ENCODE results near the gene URI1. TPM values are rescaled to one million over a fixed set of nuclear protein-coding genes. Genes with fewer than 3 reads are reported as not detected.

Gene URI1
- total RNA-seq, 2 donors from 2014 or later = 37.9 to 41.4 TPM

GRCh38 chr19:30056580-30056979 lies 114.5 kb downstream of the URI1 start:
- DNase-seq = no peak
- Histone ChIP-seq H3K27me3 (no peaks in the 10 kb centered on the region), H3K27ac (no peak overlapping the region), H3K4me3 (no peak overlapping the region), H3K9ac (ENCODE audit: low read depth in 2 of 2, low read length in 2 of 2) (no peak overlapping the region), H3K9me3 (no peaks in the 10 kb centered on the region), H3K4me1 (no peaks in the 10 kb centered on the region), H3K36me3 (no peaks in the 10 kb centered on the region)
- intact Hi-C loops (cut with DNase I) = no loop called here
- no peak for TF ChIP-seq CTCF (IDR thresholded peaks at IDR 0.05)

DNA sequence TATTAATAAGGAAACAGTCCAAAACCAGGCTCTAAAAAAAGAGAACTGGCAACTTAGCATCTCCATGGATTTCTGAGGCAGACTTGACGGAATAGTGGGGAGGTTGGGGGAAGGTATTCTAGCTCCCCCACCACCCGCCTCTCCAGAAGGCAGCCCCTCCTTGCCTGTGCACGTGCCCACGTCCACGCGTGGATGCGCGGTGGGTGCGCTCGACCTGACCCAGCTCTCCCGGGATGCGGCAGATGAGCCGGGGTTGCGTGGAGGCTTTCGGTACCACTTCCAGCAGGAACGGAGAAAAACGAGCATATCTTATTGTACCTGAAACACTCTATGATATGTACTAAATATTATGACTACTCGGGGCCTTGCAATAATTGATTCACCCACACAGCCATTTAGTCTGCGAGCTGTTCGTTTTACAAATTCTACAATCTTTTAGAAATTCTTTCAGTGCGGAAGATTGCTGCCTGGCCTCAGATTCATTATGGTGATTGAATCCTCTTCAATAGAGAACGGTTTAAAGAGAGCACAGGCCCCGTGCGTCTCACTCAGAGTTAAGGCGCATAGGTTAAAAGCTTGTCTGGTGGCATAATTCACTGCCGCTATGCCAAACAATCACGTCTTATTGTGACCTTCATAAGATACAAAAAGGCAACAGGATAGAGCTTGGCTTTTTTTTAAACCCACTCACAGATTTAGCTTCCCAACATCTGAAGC lies 117.9 kb downstream of the URI1 start:
- H3K36me3 ChIP-seq = no peaks in the 10 kb centered on the region
- intact Hi-C loops (cut with DNase I) = no loop called here

GRCh38 chr19:30060531-30061222 lies 118.6 kb downstream of the URI1 start:
- intact Hi-C loops (cut with DNase I) = no loop called here
- H3K27ac ChIP-seq = no peak overlapping the region
- no peak overlapping the region for H3K4me3 ChIP-seq
- H3K36me3 ChIP-seq = no peaks in the 10 kb centered on the region
- H3K27me3 ChIP-seq = no peaks in the 10 kb centered on the region
- H3K9ac ChIP-seq (ENCODE audit: low read depth in 2 of 2, low read length in 2 of 2) = no peak overlapping the region
- H3K9me3 ChIP-seq = no peaks in the 10 kb centered on the region
- no peak for DNase-seq
- TF ChIP-seq CTCF (IDR thresholded peaks at IDR 0.05) = no peak
- H3K4me1 ChIP-seq = no peaks in the 10 kb centered on the region

More for the DNA sequence above, 117.9 kb downstream of the URI1 start:
- Histone ChIP-seq H3K27me3 (no peaks in the 10 kb centered on the region), H3K9me3 (no peaks in the 10 kb centered on the region), H3K4me3 (no peak overlapping the region), H3K4me1 (no peaks in the 10 kb centered on the region), H3K27ac (no peak overlapping the region), H3K9ac (ENCODE audit: low read depth in 2 of 2, low read length in 2 of 2) (no peak overlapping the region)
- TF ChIP-seq CTCF (IDR thresholded peaks at IDR 0.05) = no peak
- DNase-seq = no peak

GRCh38 chr19:30061223-30062064 lies 119.4 kb downstream of the URI1 start:
- no peak for DNase-seq
- Histone ChIP-seq H3K9ac (ENCODE audit: low read depth in 2 of 2, low read length in 2 of 2) (no peak overlapping the region), H3K4me1 (no peaks in the 10 kb centered on the region), H3K4me3 (no peak overlapping the region), H3K27ac (no peak overlapping the region), H3K27me3 (no peaks in the 10 kb centered on the region), H3K9me3 (no peaks in the 10 kb centered on the region), H3K36me3 (no peaks in the 10 kb centered on the region)
- intact Hi-C loops (cut with DNase I) = no loop called here
- TF ChIP-seq CTCF (IDR thresholded peaks at IDR 0.05) = no peak

- Histone ChIP-seq H3K4me1 (no peaks in the 10 kb centered on the region), H3K9me3 (no peaks in the 10 kb centered on the region), H3K4me3 (no peak overlapping the region), H3K36me3 (no peaks in the 10 kb centered on the region), H3K9ac (ENCODE audit: low read depth in 2 of 2, low read length in 2 of 2) (no peak overlapping the region), H3K27ac (no peak overlapping the region), H3K27me3 (no peaks in the 10 kb centered on the region)
- no peak for DNase-seq
- intact Hi-C loops (cut with DNase I) = no loop called here
- no peak for TF ChIP-seq CTCF (IDR thresholded peaks at IDR 0.05)
These were observed 120.2 kb downstream of the URI1 start for GRCh38 chr19:30062065-30062906.

Measured in colonic mucosa (tissue), 4 donors.